A673 (cell line): ENCODE results near the gene NFASC.

Source experiments
- CTCF ChIP-seq: fragments of 300-800, 200-600 bp; sonication (generic); conservative IDR thresholded peaks from 2 replicates; pipeline ENCODE4 v1.5.1; 2017; ENCODE audit warnings: low read depth, mild to moderate bottlenecking, antibody characterized with exemption, low read length, moderate library complexity, mixed read lengths
- EZH2 ChIP-seq: fragments of 200-600 bp; sonication (generic); IDR thresholded peaks from 2 replicates; pipeline ENCODE4 v1.6.1; 2017; ENCODE audit warnings: borderline replicate concordance, low read depth, mild to moderate bottlenecking, mixed read lengths, antibody characterized with exemption, low read length; ENCODE audit not compliant: poor library complexity, severe bottlenecking

GRCh38 chr1:205042911-205043806 is 172.5 kb downstream of the NFASC start, which contains the start of gene CNTN2:
- no peak for TF ChIP-seq CTCF
- TF ChIP-seq EZH2, result no peak
